ENCODE measurements around the gene PPT1. TPM values are rescaled to one million over a fixed set of nuclear protein-coding genes. Genes with fewer than 3 reads are reported as not detected.

Gene PPT1
- total RNA-seq, 4 donors from 2014 or later: 53.0 to 90.6 (median 65.7) TPM

GRCh38 chr1:40034869-40035268 is 62.2 kb downstream of the PPT1 start:
- peaks cover 2 to 60% (median 13%) of the 10 kb centered on the region in 3 donors for H3K4me1 ChIP-seq
- no peaks in the 10 kb centered on the region for H3K36me3 ChIP-seq
- no peak for ATAC-seq
- TF ChIP-seq POLR2AphosphoS5 (IDR thresholded peaks at IDR 0.05): no peak
- no peak for TF ChIP-seq EP300 (IDR thresholded peaks at IDR 0.05)
- no peak for TF ChIP-seq CTCF (IDR thresholded peaks at IDR 0.05)
- no peak for TF ChIP-seq POLR2A (IDR thresholded peaks at IDR 0.05)
- no peak overlapping the region for H3K4me3 ChIP-seq
- no peaks in the 10 kb centered on the region for H3K9me3 ChIP-seq
- H3K27ac ChIP-seq: peak overlapping the region in 2 of 4 donors; percentile 30 to 38
- no peaks in the 10 kb centered on the region for H3K27me3 ChIP-seq
- WGBS, 2 donors (ENCODE audit: low coverage in 1 of 2): 40 to 83% methylated on average over 1 to 2 of the region's 2 CpGs

GRCh38 chr1:40032240-40032891 is 64.7 kb downstream of the PPT1 start:
- ATAC-seq: peak; percentile 56
- H3K4me1 ChIP-seq: peaks cover 2 to 37% (median 6%) of the 10 kb centered on the region in 3 donors
- 50 to 54% methylated on average over 4 of the region's 4 CpGs for WGBS, 2 donors (ENCODE audit: low coverage in 1 of 2)
- no peaks in the 10 kb centered on the region for H3K9me3 ChIP-seq
- H3K4me3 ChIP-seq: no peak overlapping the region
- TF ChIP-seq POLR2AphosphoS5 (IDR thresholded peaks at IDR 0.05) (no peak), POLR2A (IDR thresholded peaks at IDR 0.05) (no peak), CTCF (IDR thresholded peaks at IDR 0.05) (peak; percentile 46 to 63 (median 50))
- no peak overlapping the region for H3K27ac ChIP-seq
- no peaks in the 10 kb centered on the region for H3K36me3 ChIP-seq
- no peaks in the 10 kb centered on the region for H3K27me3 ChIP-seq

- H3K27ac ChIP-seq: no peak overlapping the region
- WGBS, 2 donors (ENCODE audit: low coverage in 1 of 2): 66 to 75% methylated on average over 1 to 3 of the region's 3 CpGs
- no peak overlapping the region for H3K4me3 ChIP-seq
- H3K36me3 ChIP-seq: no peaks in the 10 kb centered on the region
- H3K4me1 ChIP-seq: peaks cover 0 to 20% (median 0%) of the 10 kb centered on the region in 3 donors
- no peak for ATAC-seq
- TF ChIP-seq POLR2AphosphoS5 (IDR thresholded peaks at IDR 0.05): no peak
- TF ChIP-seq POLR2A (IDR thresholded peaks at IDR 0.05): no peak
- no peak for TF ChIP-seq CTCF (IDR thresholded peaks at IDR 0.05)
- TF ChIP-seq EP300 (IDR thresholded peaks at IDR 0.05): no peak
- H3K27me3 ChIP-seq: peaks cover 6% of the 10 kb centered on the region
- H3K9me3 ChIP-seq: no peaks in the 10 kb centered on the region
Observed at GRCh38 chr1:40030528-40031135, 66.4 kb downstream of the PPT1 start.

GRCh38 chr1:40029608-40030007 is 67.4 kb downstream of the PPT1 start:
- Histone ChIP-seq H3K4me1 (peaks cover 0 to 10% (median 0%) of the 10 kb centered on the region in 3 donors), H3K27me3 (peaks cover 8% of the 10 kb centered on the region), H3K4me3 (no peak overlapping the region), H3K36me3 (no peaks in the 10 kb centered on the region), H3K27ac (no peak overlapping the region), H3K9me3 (no peaks in the 10 kb centered on the region)
- TF ChIP-seq CTCF (IDR thresholded peaks at IDR 0.05): no peak
- TF ChIP-seq POLR2A (IDR thresholded peaks at IDR 0.05): no peak
- TF ChIP-seq POLR2AphosphoS5 (IDR thresholded peaks at IDR 0.05): no peak
- TF ChIP-seq EP300 (IDR thresholded peaks at IDR 0.05): no peak
- ATAC-seq: no peak
- WGBS, 2 donors (ENCODE audit: low coverage in 1 of 2): 69 to 70% methylated on average over 2 to 3 of the region's 3 CpGs

- no peak for ATAC-seq
- Histone ChIP-seq H3K36me3 (no peaks in the 10 kb centered on the region), H3K4me1 (peaks cover 0 to 7% (median 0%) of the 10 kb centered on the region in 3 donors), H3K27me3 (peaks cover 8% of the 10 kb centered on the region), H3K27ac (no peak overlapping the region), H3K9me3 (peaks cover 0 to 12% (median 0%) of the 10 kb centered on the region in 3 donors), H3K4me3 (no peak overlapping the region)
- TF ChIP-seq CTCF (IDR thresholded peaks at IDR 0.05): no peak
- TF ChIP-seq POLR2A (IDR thresholded peaks at IDR 0.05): no peak
- TF ChIP-seq EP300 (IDR thresholded peaks at IDR 0.05): no peak
- no peak for TF ChIP-seq POLR2AphosphoS5 (IDR thresholded peaks at IDR 0.05)
Observed at GRCh38 chr1:40027647-40028046, 69.4 kb downstream of the PPT1 start.

All from gastroesophageal sphincter (tissue), 4 donors.